H9 (cell line): ENCODE results near the gene DAB1. TPM values are rescaled to one million over a fixed set of nuclear protein-coding genes. Genes with fewer than 3 reads are reported as not detected.

Experiments
- DNase-seq: peaks from one replicate; pipeline ENCODE4 v3.0.0-alpha.2; 2017
- H2AFZ ChIP-seq: one replicate; pipeline ENCODE4 v1.6.1; 2013; ENCODE audit warnings: mild to moderate bottlenecking, low read length, control low read depth, moderate library complexity
- H2AK5ac ChIP-seq: 2 replicates; pipeline ENCODE4 v1.6.1; 2013; ENCODE audit warnings: low read length, control low read depth, mixed read lengths; ENCODE audit not compliant: insufficient read length
- H2BK120ac ChIP-seq: one replicate; pipeline ENCODE4 v1.6.1; 2013; ENCODE audit warnings: low read depth, mild to moderate bottlenecking, low read length, control low read depth, inconsistent platforms; ENCODE audit not compliant: poor library complexity, severe bottlenecking
- H2BK12ac ChIP-seq: 2 replicates; pipeline ENCODE4 v1.6.1; 2013; ENCODE audit warnings: low read length, control low read depth, mixed read lengths, low read depth; ENCODE audit not compliant: insufficient read length
- H2BK15ac ChIP-seq: 2 replicates; pipeline ENCODE4 v1.6.1; 2013; ENCODE audit warnings: low read depth, low read length, control low read depth
- H2BK20ac ChIP-seq: one replicate; pipeline ENCODE4 v1.6.1; 2013; ENCODE audit warnings: low read depth, mild to moderate bottlenecking, low read length, control low read depth, inconsistent platforms; ENCODE audit not compliant: poor library complexity, severe bottlenecking
- H2BK5ac ChIP-seq: 2 replicates; pipeline ENCODE4 v1.6.1; 2013; ENCODE audit warnings: low read length, control low read depth, mixed read lengths; ENCODE audit not compliant: insufficient read length
- H3K14ac ChIP-seq: 2 replicates; pipeline ENCODE4 v1.6.1; 2013; ENCODE audit warnings: low read length, control low read depth; ENCODE audit not compliant: insufficient read depth
- H3K18ac ChIP-seq: 2 replicates; pipeline ENCODE4 v1.6.1; 2013; ENCODE audit warnings: low read depth, mild to moderate bottlenecking, mixed read lengths, low read length, control low read depth; ENCODE audit not compliant: insufficient read length
- H3K23ac ChIP-seq: 2 replicates; pipeline ENCODE4 v1.6.1; 2013; ENCODE audit warnings: low read length, control low read depth, mixed read lengths, low read depth; ENCODE audit not compliant: insufficient read length
- H3K23me2 ChIP-seq: 2 replicates; pipeline ENCODE4 v1.6.1; 2013; ENCODE audit warnings: low read depth, mild to moderate bottlenecking, mixed read lengths, low read length, control low read depth; ENCODE audit not compliant: insufficient read length, poor library complexity, severe bottlenecking
- H3K27ac ChIP-seq: 2 replicates; pipeline ENCODE4 v1.5.1; 2013; ENCODE audit warnings: low read length, control low read depth, mixed read lengths, low read depth; ENCODE audit not compliant: insufficient read length
- H3K27me3 ChIP-seq: 2 replicates; pipeline ENCODE4 v1.6.1; 2013; ENCODE audit warnings: low read length, control low read depth, inconsistent platforms; ENCODE audit not compliant: insufficient read depth
- H3K4ac ChIP-seq: 2 replicates; pipeline ENCODE4 v1.6.1; 2013; ENCODE audit warnings: low read depth, mild to moderate bottlenecking, control low read depth, inconsistent platforms, low read length, moderate library complexity
- H3K4me1 ChIP-seq: 2 replicates; pipeline ENCODE4 v1.6.1; 2013; ENCODE audit warnings: low read length, control low read depth, inconsistent platforms; ENCODE audit not compliant: insufficient read depth
- H3K4me2 ChIP-seq: 2 replicates; pipeline ENCODE4 v1.6.1; 2013; ENCODE audit warnings: low read length, control low read depth, mixed read lengths; ENCODE audit not compliant: insufficient read length, insufficient read depth
- H3K56ac ChIP-seq: 2 replicates; pipeline ENCODE4 v1.6.1; 2013; ENCODE audit warnings: low read depth, mild to moderate bottlenecking, mixed read lengths, low read length, control low read depth; ENCODE audit not compliant: insufficient read length
- H3K79me1 ChIP-seq: 2 replicates; pipeline ENCODE4 v1.6.1; 2013; ENCODE audit warnings: low read depth, mild to moderate bottlenecking, moderate library complexity, low read length, control low read depth, inconsistent platforms; ENCODE audit not compliant: insufficient read depth, poor library complexity, severe bottlenecking
- H3K79me2 ChIP-seq: 2 replicates; pipeline ENCODE4 v1.6.1; 2013; ENCODE audit warnings: low read length, control low read depth, inconsistent platforms; ENCODE audit not compliant: insufficient read depth
- H3K9ac ChIP-seq: 2 replicates; pipeline ENCODE4 v1.6.1; 2013; ENCODE audit warnings: low read length, control low read depth, mixed read lengths; ENCODE audit not compliant: insufficient read length; ENCODE audit errors: extremely low read depth
- H3K9me3 ChIP-seq: one replicate; pipeline ENCODE4 v1.6.1; 2013; ENCODE audit warnings: low read depth, low read length, inconsistent platforms; ENCODE audit not compliant: control insufficient read depth
- H3T11ph ChIP-seq: one replicate; pipeline ENCODE4 v1.6.1; 2013; ENCODE audit warnings: mild to moderate bottlenecking, low read length, control low read depth, inconsistent platforms
- H4K20me1 ChIP-seq: one replicate; pipeline ENCODE4 v1.6.1; 2013; ENCODE audit not compliant: control insufficient read depth, insufficient read length, insufficient read depth
- H4K5ac ChIP-seq: 2 replicates; pipeline ENCODE4 v1.6.1; 2013; ENCODE audit warnings: low read depth, mild to moderate bottlenecking, mixed read lengths, low read length, control low read depth; ENCODE audit not compliant: insufficient read length
- H4K8ac ChIP-seq: replicated peaks from 2 replicates; pipeline ENCODE4 v1.6.1; 2013; ENCODE audit warnings: low read length, control low read depth, mixed read lengths, low read depth; ENCODE audit not compliant: insufficient read length
- H4K91ac ChIP-seq: 2 replicates; pipeline ENCODE4 v1.6.1; 2013; ENCODE audit warnings: low read depth, mild to moderate bottlenecking, moderate library complexity, mixed read lengths, low read length, control low read depth; ENCODE audit not compliant: insufficient read length
- H3K27ac Mint-ChIP-seq, 3 experiments: 2 replicates in 2 of 3; 3 replicates in 1 of 3; pipeline ENCODE4 v1.8.0; 2020 to 2021; ENCODE audit warnings: mixed read lengths in 3 of 3, mild to moderate bottlenecking in 1 of 3, moderate library complexity in 1 of 3
- H3K27me3 Mint-ChIP-seq: 2 replicates; pipeline ENCODE4 v1.8.0; 2021; ENCODE audit warnings: low read depth, mild to moderate bottlenecking, moderate library complexity, mixed read lengths
- H3K36me3 Mint-ChIP-seq, 3 experiments: 2 replicates in 2 of 3; 3 replicates in 1 of 3; pipeline ENCODE4 v1.8.0; 2020 to 2021; ENCODE audit warnings: low read depth in 3 of 3, mixed read lengths in 3 of 3; ENCODE audit not compliant: insufficient read depth in 1 of 3
- H3K4me1 Mint-ChIP-seq, 2 experiments: 2 replicates each; pipeline ENCODE4 v1.8.0; 2020; ENCODE audit warnings: mixed read lengths in 2 of 2
- H3K4me3 Mint-ChIP-seq, 2 experiments: 2 replicates in 1 of 2; 3 replicates in 1 of 2; pipeline ENCODE4 v1.8.0; 2020 to 2021; ENCODE audit warnings: mild to moderate bottlenecking in 2 of 2, mixed read lengths in 2 of 2, moderate library complexity in 1 of 2
- H3K9me3 Mint-ChIP-seq, 2 experiments: 2 replicates in 1 of 2; 3 replicates in 1 of 2; pipeline ENCODE4 v1.8.0; 2020; ENCODE audit warnings: mild to moderate bottlenecking in 2 of 2, mixed read lengths in 2 of 2, moderate library complexity in 1 of 2
- CTCF ChIP-seq: fragments of 200-600 bp; sonication (generic); conservative IDR thresholded peaks from 3 replicates; pipeline ENCODE4 v1.8.0; 2021; ENCODE audit warnings: antibody characterized with exemption, mild to moderate bottlenecking
- WGBS: extraction: QIAGEN DNeasy Blood & Tissue Kit; methylation state at CpG from one replicate; pipeline ENCODE4 v1.1.7; 2013; ENCODE audit warnings: missing lambda C conversion rate, low lambda C conversion rate, mixed read lengths; ENCODE audit not compliant: insufficient read length; ENCODE audit errors: extremely low coverage; 5-methylcytosine and 5-hydroxymethylcytosine counted together
- total RNA-seq: library from RNA; stranded (reverse); gene quantifications from 2 replicates; pipeline ENCODE4 v1.2.1, GENCODE V29; 2021

DAB1 gene
- total RNA-seq, 1 experiment from 2014 or later = 9.3 TPM

- no peaks in the 10 kb centered on the region for H3K36me3 Mint-ChIP-seq
Observed at GRCh38 chr1:57061369-57061768, 362.5 kb downstream of the DAB1 start.

More at GRCh38 chr1:57061369-57061768, 362.5 kb downstream of the DAB1 start:
- H3K18ac ChIP-seq = no peak overlapping the region
- H3K79me1 ChIP-seq = no peaks in the 10 kb centered on the region
- no peaks in the 10 kb centered on the region for H3K23me2 ChIP-seq
- no peak overlapping the region for H3K4ac ChIP-seq
- no peaks in the 10 kb centered on the region for H4K20me1 ChIP-seq
- no peak overlapping the region for H4K91ac ChIP-seq
- H2BK15ac ChIP-seq = no peak overlapping the region
- H3K4me1 Mint-ChIP-seq = peaks cover 0 to 8% of the 10 kb centered on the region in 2 experiments; a peak in 1 of 4 replicates
- no peak overlapping the region for H3K56ac ChIP-seq
- H3K4me3 Mint-ChIP-seq = no peak overlapping the region
- H3K79me2 ChIP-seq = no peaks in the 10 kb centered on the region
- WGBS = no CpG with 5 or more reads among the region's 1 CpG
- no peak for TF ChIP-seq CTCF
- H3K27me3 ChIP-seq = no peaks in the 10 kb centered on the region
- no peaks in the 10 kb centered on the region for H3K9me3 Mint-ChIP-seq
- H2BK5ac ChIP-seq = no peak overlapping the region
- H3K27ac Mint-ChIP-seq = no peak overlapping the region
- H2BK20ac ChIP-seq = no peak overlapping the region
- no peak overlapping the region for H2BK12ac ChIP-seq
- H3K9ac ChIP-seq = no peak overlapping the region
- H3K27me3 Mint-ChIP-seq = no peaks in the 10 kb centered on the region
- H3K23ac ChIP-seq = no peak overlapping the region
- no peak overlapping the region for H2AK5ac ChIP-seq
- H2BK120ac ChIP-seq = no peak overlapping the region
- H4K8ac ChIP-seq = no peak overlapping the region
- no peak for DNase-seq
- H3K4me2 ChIP-seq = no peak overlapping the region
- H2AFZ ChIP-seq = no peak overlapping the region
- no peak overlapping the region for H3K14ac ChIP-seq
- H3K27ac ChIP-seq = no peak overlapping the region
- H3K9me3 ChIP-seq = no peaks in the 10 kb centered on the region
- H4K5ac ChIP-seq = no peak overlapping the region
- H3K4me1 ChIP-seq = no peaks in the 10 kb centered on the region
- H3T11ph ChIP-seq = no peak overlapping the region
